SKM-1 (cell line): ENCODE data around the gene SP140.
"Not testable (repeated sequence)": the region's sequence is repeated elsewhere in the genome, so short reads cannot be mapped to it uniquely, and the experiment has no call there.

ENCODE experiments used
- DNase-seq: peaks from one replicate; lab custom pipeline; 2025; ENCODE audit not compliant: unreplicated experiment; lab: John Stamatoyannopoulos, UW

Gene SP140

GRCh38 chr2:230224458-230224857 lies 1.1 kb upstream of the SP140 start:
- no peak for DNase-seq

GRCh38 chr2:230226051-230226551 lies 565 bp downstream of the SP140 start:
- DNase-seq: peak; percentile 49

DNA sequence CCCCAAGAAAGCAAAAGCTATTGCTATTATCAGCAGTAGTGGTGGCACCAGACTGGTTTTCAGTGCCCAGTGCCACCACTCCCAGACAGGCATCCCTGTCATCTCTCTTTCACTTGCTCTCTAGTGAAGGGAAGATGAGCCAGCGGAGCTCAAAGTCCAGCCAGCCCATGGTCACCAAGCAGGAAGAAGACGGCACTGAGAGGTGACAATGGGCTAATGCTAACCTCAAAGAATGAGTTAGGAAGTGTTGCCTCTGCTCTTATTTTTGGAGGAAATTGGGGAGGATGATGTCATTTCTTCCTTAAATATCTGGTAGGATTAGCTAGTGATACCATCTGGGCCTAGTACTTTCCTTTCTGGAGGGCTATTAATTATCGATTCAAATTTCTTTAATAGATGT lies 1.7 kb downstream of the SP140 start:
- no peak for DNase-seq

DNA sequence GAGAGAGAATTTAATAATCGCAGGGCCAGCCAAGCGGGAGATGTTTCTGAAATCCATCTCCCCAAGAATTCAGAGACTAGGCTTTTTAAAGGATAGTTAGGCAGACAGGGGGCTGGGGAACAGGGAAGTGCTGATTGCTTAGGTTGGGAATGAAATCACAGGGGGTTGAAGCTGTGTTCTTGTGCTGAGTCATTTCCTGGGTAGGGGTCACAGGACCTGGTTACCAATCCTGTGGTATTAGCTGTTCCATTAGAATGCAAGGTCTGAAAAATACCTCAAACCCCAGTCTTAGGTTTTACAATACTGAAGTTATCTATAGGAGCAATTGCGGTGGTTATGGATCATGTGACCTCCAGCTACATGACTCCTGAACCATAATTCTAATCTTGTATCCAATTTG lies 4.6 kb downstream of the SP140 start:
- no peak for DNase-seq

DNA sequence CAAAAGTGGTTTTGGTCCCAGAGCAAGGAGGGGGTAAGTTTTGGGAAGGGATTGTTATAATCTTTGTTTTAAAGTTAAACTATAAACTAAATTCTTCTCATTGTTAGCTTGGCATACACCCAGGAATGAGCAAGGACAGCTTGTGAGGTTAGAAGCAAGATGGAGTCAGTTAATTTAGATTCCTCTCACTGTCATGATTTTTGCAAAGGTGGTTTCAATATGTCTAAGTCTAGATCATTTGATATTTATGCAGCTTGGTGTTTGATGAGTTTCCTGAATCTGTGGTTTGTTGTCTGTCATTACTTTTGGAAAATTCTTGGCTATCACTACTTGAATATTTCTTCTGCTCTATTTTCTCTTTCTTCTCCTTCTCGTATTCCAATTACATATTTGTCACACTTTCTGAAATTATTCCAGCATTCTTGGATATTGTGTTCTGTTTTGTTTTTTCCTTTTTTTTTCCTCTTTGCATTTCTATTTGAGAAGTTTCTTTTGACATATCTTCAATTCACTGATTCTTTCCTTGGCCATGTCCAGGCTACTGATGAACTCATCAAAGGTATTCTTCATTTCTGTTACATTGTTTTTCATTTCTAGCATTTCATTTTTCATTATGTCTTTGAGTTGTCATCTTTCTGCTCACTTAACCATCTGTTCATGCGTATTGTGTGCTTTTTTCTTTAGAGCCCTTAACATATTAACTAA lies 5.1 kb downstream of the SP140 start:
- DNase-seq: no peak

DNA sequence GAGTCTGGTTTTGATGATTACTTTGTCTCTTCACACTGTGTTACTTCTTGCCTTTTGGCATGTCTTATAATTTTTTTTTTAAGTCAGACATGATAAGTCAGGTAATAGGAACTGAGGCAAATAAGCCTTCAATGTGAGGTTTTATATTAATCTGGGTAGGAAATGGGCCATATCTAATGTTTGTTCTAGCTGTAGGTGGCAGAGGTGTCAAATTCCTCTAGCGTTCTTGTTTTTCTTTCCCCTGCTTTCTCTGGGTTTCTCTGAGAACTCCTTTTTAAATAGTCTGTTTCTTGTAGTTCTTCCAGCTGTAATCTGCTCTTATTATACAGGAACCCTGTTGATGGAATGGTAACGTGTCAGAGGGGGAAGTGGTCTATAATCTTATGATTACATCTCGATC lies 5.7 kb downstream of the SP140 start:
- no peak for DNase-seq

GRCh38 chr2:230234122-230234722 lies 8.7 kb downstream of the SP140 start:
- DNase-seq: no peak

DNA sequence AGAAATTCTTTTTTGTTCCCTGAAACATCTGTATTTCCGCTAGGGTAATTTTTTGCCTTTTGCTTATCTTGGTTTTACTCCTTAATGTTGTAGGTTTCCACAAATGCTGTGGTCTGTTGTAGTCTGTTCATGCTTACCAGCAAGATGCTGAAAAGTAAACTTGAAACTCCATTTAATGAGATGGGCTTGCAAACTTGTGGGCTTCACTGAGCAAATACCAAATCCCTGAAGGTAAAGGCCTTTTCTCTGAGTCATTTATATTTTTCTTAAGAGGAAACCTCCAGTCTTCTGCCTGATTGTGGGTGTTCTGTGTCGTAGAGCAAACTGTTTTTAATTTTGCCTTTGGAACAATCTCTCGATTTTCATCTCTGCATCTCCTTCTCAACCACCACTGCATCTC lies 9.3 kb downstream of the SP140 start:
- no peak for DNase-seq

- DNase-seq: no peak
These were observed 18.7 kb downstream of the SP140 start for GRCh38 chr2:230244211-230244610.

DNA sequence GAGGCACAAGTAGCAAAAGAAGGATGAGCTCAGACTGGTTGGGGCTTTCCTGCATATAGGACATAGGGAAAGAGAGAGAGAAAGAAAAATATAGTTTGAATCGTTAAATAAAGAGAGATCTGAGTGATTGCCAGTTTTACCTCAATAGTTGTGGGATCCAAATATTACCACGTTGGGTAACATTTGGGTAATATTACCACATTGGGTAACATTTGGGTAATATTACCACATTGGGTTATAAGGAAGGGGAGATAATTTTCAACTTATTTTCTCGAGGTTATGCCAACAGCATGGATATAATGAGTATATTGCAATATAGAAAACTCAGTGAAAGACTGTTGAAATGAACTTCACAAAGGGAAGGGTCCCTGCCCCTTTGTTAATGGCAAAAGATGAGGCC lies 20.7 kb downstream of the SP140 start:
- no peak for DNase-seq

DNA sequence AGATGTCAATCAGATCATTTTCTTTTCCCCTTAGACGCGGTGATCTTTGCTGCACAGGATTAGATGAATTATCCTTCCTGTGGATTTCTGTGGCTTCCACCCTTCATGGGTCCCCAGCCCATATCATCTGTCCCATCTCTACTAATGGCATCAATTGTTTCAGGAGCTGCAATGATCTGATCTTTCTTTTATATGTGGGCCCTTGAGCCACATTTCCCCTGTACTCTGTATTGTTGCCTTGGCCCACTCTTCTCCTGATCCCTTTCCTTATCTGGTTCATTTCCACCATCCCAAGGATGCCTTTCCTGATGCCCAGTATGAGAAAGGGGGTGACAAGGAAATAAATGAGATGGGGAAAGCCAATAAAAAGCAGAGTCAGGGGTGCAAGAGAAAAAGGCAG lies 24.7 kb downstream of the SP140 start:
- no peak for DNase-seq

- DNase-seq: no peak
These were observed 28.8 kb downstream of the SP140 start for GRCh38 chr2:230254152-230254881.

- DNase-seq: no peak
These were observed 31.3 kb downstream of the SP140 start for GRCh38 chr2:230256733-230257332.

DNA sequence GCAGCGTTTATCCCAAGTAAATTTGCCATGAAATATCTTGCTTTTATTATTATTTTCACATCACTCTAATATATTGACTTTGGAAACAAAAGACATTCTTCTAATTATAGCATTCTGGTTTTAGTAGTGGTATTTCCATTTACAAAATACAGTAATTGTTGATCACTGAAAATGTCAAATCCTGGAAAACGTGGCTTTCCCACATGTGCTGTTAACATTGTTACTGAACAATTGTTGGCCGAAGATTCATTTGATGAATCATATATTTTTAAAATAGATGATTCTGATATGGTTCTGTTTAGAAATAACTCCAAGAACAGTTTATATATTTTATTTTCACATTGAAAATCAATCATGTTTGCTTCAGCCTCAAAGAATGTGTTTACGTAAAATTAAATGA lies 32.9 kb downstream of the SP140 start:
- no peak for DNase-seq

- DNase-seq: no peak
These were observed 36.7 kb downstream of the SP140 start for GRCh38 chr2:230262246-230262645.

- DNase-seq: not testable (repeated sequence)
These were observed 39.4 kb downstream of the SP140 start for GRCh38 chr2:230264945-230265344.

GRCh38 chr2:230266638-230267037 lies 41.1 kb downstream of the SP140 start:
- DNase-seq: no peak

- no peak for DNase-seq
These were observed 41.5 kb downstream of the SP140 start for GRCh38 chr2:230267059-230267458.

DNA sequence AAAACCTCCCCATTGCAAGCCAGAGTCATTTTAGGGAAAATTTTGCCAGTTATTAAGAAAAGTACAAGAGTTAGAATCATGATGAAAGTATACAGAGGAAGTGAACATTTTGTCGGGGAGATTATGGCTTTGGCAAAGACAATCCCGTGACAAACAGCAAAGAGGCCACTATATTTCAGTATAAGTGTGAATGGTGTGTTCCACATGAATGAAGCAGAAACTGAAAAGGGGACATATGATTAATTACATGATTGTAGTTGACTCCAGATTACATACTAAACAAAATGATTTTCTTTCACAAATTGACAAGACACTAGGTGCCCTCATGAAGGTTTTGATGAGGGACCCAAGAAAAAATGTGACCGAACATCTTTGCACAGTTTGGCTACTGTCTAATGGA lies 42.0 kb downstream of the SP140 start:
- no peak for DNase-seq

GRCh38 chr2:230268606-230269243 lies 43.2 kb downstream of the SP140 start:
- DNase-seq: no peak

- no peak for DNase-seq
These were observed 44.2 kb downstream of the SP140 start for GRCh38 chr2:230269715-230270114.
